PC-9 (cell line): Measurements from ENCODE around the gene SSBP4. TPM values are rescaled to one million over a fixed set of nuclear protein-coding genes. Genes with fewer than 3 reads are reported as not detected.

Experiments used
- BruUV-seq: library from RNA; stranded (reverse); fragments of 400-500 nt; replicated peaks from 2 replicates; lab custom pipeline; 2021; lab: Mats Ljungman, UMichigan
- CTCF ChIA-PET: fragments of 300-600 bp; sonication (Branson Sonifier 250); formaldehyde crosslinking; loops from one replicate; lab custom pipeline; 2022; ENCODE audit warnings: antibody characterized with exemption; lab: Charles Lee
- POLR2A ChIA-PET: fragments of 300-600 bp; sonication (Branson Sonifier 250); formaldehyde crosslinking; loops from one replicate; lab custom pipeline; 2022; ENCODE audit warnings: antibody characterized with exemption; ENCODE audit not compliant: unreplicated experiment; lab: Charles Lee
- DNase-seq, 2 experiments: peaks; one replicate each; pipeline versions ENCODE4 v3.0.0 to v3.0.0-alpha.2; 2015 to 2022; ENCODE audit warnings: mixed read lengths in 1 of 2
- H2AFZ ChIP-seq: fragments of 200-600 bp; sonication (generic); 2 replicates; pipeline ENCODE4 v1.8.1; 2017; ENCODE audit warnings: antibody characterized with exemption
- H3F3A ChIP-seq: fragments of 200-600 bp; sonication (generic); 2 replicates; pipeline ENCODE4 v1.8.1; 2017; ENCODE audit warnings: antibody characterized with exemption, mild to moderate bottlenecking, low read depth; ENCODE audit not compliant: insufficient read depth
- H3K27ac ChIP-seq: fragments of 200-600 bp; sonication (generic); 2 replicates; pipeline ENCODE4 v1.6.1; 2016; ENCODE audit warnings: mixed run types
- H3K27me3 ChIP-seq: fragments of 200-600 bp; sonication (generic); 2 replicates; pipeline ENCODE4 v1.6.1; 2016; ENCODE audit warnings: low read depth, mixed run types; ENCODE audit not compliant: insufficient read depth
- H3K36me3 ChIP-seq: fragments of 200-600 bp; sonication (generic); 2 replicates; pipeline ENCODE4 v1.6.1; 2016; ENCODE audit warnings: low read depth, mixed run types
- H3K4me1 ChIP-seq: fragments of 200-600 bp; sonication (generic); replicated peaks from 2 replicates; pipeline ENCODE4 v1.6.1; 2016; ENCODE audit warnings: mixed run types; ENCODE audit not compliant: insufficient read depth
- H3K4me2 ChIP-seq: fragments of 200-600 bp; sonication (generic); 2 replicates; pipeline ENCODE4 v1.6.1; 2017; ENCODE audit warnings: mixed run types
- H3K4me3 ChIP-seq: fragments of 200-600 bp; sonication (generic); 2 replicates; pipeline ENCODE4 v1.6.1; 2016; ENCODE audit warnings: mixed run types
- H3K79me2 ChIP-seq: fragments of 200-600 bp; sonication (generic); 2 replicates; pipeline ENCODE4 v1.6.1; 2017; ENCODE audit warnings: low read depth, mixed run types
- H3K9me2 ChIP-seq: fragments of 200-600 bp; sonication (generic); 2 replicates; pipeline ENCODE4 v1.8.1; 2017; ENCODE audit warnings: mild to moderate bottlenecking; ENCODE audit not compliant: insufficient read depth
- H3K9me3 ChIP-seq: fragments of 200-600 bp; sonication (generic); 2 replicates; pipeline ENCODE4 v1.8.1; 2016; ENCODE audit warnings: low read depth; ENCODE audit not compliant: insufficient read depth
- H4K20me1 ChIP-seq: fragments of 200-600 bp; sonication (generic); 2 replicates; pipeline ENCODE4 v1.8.1; 2017; ENCODE audit not compliant: insufficient read depth
- EZH2 ChIP-seq: fragments of 200-600 bp; sonication (generic); IDR thresholded peaks from 2 replicates; pipeline ENCODE4 v1.8.0; 2017; ENCODE audit warnings: antibody characterized with exemption, low read depth
- intact Hi-C: fragments of 100-400 bp; cut with micrococcal nuclease; formaldehyde crosslinking; loops from one replicate; pipeline ENCODE4 v1.10.0; 2022; ENCODE audit not compliant: unreplicated experiment
- total RNA-seq: library from RNA; stranded (reverse); gene quantifications from 2 replicates; pipeline ENCODE4 v1.2.3, GENCODE V29; 2021
- TF ChIP-seq, protein P1 (sequence below): fragments of 200-600 bp; sonication (generic); conservative IDR thresholded peaks from 2 replicates; pipeline ENCODE4 v1.6.1; 2017; ENCODE audit warnings: mixed run types, antibody characterized with exemption, mild to moderate bottlenecking, moderate library complexity

The SSBP4 gene
- total RNA-seq, 1 experiment from 2014 or later: 56.6 TPM

DNA sequence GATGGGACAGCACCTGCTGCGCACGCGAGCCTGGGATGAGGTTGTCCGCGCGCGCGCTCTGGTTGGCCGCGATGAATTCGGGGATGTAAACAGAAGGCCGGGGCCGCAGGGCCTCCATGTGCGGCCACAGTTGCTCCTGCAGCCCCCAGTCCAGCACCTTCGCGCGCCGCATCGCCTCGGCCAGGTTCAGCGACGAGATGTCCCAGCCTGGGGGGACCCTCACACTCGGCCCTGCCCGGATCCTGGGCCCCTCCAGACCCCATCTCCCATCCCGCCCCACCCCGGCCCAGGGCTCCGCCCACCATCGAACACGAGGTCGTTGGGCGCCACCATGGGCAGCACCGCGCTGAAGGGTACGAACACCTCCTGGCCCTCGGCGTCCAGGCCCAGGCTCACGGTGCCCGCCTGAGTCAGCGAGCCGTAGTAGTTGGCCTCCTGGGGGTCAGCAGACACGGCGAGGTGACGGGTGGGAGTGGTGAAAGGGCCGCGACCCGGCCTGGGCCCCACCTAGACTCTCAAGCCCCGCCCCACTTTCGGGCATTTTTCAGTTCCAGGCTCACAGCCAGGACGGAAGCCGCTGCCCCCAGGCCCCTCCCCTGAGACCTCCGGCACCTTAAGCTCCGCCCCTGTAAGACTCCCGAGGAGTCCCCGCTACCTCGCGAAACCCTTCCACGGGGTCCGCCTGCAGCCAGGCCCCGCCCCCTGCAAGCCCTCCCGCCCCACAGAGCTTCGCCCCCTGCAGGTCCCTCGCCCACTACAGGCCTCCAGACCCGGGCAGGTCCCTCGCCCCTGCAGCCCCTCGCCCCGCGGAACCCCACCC, 17.7 kb downstream of the SSBP4 start:
- peak overlapping the region; percentile 80 for H3K4me2 ChIP-seq
- no TSS peak for BruUV-seq
- peak; percentile 75 to 87 for DNase-seq

DNA sequence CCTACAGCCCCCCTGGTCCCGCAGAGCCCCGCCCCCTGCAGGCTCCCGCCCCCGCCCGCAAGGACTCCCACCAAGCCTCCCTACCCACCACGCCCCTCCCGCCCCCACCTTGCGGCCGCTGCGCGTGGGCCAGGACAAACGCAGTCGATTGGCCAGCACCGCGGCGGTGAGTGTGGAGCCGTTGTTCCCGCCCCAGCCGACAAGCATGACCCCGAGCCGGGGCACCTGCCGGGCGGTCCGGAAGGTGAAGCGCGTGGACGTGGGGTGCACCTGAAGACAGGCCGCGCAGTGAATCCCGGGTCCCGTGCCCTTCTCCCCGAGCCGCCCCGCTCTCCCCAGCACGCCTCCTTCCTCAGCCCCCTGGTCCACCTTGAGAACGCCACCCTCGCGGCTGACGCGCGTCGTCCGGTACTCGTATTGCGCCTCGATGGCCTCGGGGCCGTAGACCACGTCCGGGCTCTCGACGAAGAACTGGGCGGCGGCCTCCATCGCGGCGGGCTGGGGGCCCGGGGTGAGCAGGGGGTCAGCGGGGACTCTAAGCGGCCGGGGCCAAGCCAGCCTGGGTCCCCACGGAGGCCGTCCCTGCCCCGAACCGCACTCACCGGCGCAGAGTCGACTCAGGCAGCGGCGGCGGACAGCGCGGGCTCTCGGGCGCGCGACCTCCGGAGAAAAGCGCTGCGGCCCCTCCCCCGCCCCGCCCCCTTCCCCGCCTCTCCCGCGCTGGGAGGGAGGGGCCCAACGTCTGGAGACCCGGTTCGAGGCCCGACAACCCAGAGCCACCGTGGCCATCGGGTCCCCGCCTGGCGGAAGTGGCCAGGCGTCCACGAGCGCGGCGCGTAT, 18.5 kb downstream of the SSBP4 start, which contains the start of gene ISYNA1:
Gene ISYNA1, minus strand, starts transcription at position 643 of the 840 bp plus-strand sequence. Its CDS starts 154 bp downstream, at position 489.
- peaks cover 22% of the 10 kb centered on the region for H3K4me1 ChIP-seq
- no peaks in the 10 kb centered on the region for H3K9me3 ChIP-seq
- CTCF ChIA-PET: interaction anchor here (0.6 to 0.7 kb wide), 2 partner anchors 22 to 112 kb away, joined by 3 read pairs; no protein-coding TSS in a partner anchor
- H3K27ac ChIP-seq: peak within 1 kb of the TSS; percentile 72
- no peaks in the 10 kb centered on the region for H3K27me3 ChIP-seq
- no peaks in the 10 kb centered on the region for H3K9me2 ChIP-seq
- no peaks in the 10 kb centered on the region; the same call in 1 of the 2 replicates for H3K36me3 ChIP-seq
- intact Hi-C loops: no loop called here
- BruUV-seq: TSS peak; percentile 37
- peak within 1 kb of the TSS; percentile 82 for H2AFZ ChIP-seq
- POLR2A ChIA-PET: no interaction called here
- DNase-seq: peak; percentile 59 to 64
- H3F3A ChIP-seq: peaks cover 67% of the 10 kb centered on the region
- no peak for TF ChIP-seq EZH2
- H3K4me2 ChIP-seq: peak within 1 kb of the TSS; percentile 80
- H3K4me3 ChIP-seq: peak within 1 kb of the TSS; percentile 74
- H4K20me1 ChIP-seq: peaks cover 5% of the 10 kb centered on the region; the same call in 1 of the 2 replicates
- H3K79me2 ChIP-seq: peaks cover 8% of the 10 kb centered on the region; the same call in 1 of the 2 replicates

More for the DNA sequence above, 17.7 kb downstream of the SSBP4 start:
- Histone ChIP-seq H3K27me3 (no peaks in the 10 kb centered on the region), H3K9me2 (no peaks in the 10 kb centered on the region), H3K4me3 (peak overlapping the region; percentile 74), H3K36me3 (no peaks in the 10 kb centered on the region; the same call in 1 of the 2 replicates), H3K9me3 (no peaks in the 10 kb centered on the region), H2AFZ (peak overlapping the region; percentile 41; the same call in 1 of the 2 replicates), H3F3A (peaks cover 68% of the 10 kb centered on the region), H3K27ac (no peak overlapping the region), H3K79me2 (peaks cover 8% of the 10 kb centered on the region; the same call in 1 of the 2 replicates), H4K20me1 (peaks cover 5% of the 10 kb centered on the region; the same call in 1 of the 2 replicates), H3K4me1 (peaks cover 22% of the 10 kb centered on the region)
- TF ChIP-seq, protein P1, sequence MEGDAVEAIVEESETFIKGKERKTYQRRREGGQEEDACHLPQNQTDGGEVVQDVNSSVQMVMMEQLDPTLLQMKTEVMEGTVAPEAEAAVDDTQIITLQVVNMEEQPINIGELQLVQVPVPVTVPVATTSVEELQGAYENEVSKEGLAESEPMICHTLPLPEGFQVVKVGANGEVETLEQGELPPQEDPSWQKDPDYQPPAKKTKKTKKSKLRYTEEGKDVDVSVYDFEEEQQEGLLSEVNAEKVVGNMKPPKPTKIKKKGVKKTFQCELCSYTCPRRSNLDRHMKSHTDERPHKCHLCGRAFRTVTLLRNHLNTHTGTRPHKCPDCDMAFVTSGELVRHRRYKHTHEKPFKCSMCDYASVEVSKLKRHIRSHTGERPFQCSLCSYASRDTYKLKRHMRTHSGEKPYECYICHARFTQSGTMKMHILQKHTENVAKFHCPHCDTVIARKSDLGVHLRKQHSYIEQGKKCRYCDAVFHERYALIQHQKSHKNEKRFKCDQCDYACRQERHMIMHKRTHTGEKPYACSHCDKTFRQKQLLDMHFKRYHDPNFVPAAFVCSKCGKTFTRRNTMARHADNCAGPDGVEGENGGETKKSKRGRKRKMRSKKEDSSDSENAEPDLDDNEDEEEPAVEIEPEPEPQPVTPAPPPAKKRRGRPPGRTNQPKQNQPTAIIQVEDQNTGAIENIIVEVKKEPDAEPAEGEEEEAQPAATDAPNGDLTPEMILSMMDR: no peak
- no peak for TF ChIP-seq EZH2
- intact Hi-C loops: no loop called here
- CTCF ChIA-PET: interaction anchor here (0.5 to 0.7 kb wide), 3 partner anchors 23 to 261 kb away, joined by 3 to 8 read pairs (median 3); no protein-coding TSS in a partner anchor
- POLR2A ChIA-PET: no interaction called here

DNA sequence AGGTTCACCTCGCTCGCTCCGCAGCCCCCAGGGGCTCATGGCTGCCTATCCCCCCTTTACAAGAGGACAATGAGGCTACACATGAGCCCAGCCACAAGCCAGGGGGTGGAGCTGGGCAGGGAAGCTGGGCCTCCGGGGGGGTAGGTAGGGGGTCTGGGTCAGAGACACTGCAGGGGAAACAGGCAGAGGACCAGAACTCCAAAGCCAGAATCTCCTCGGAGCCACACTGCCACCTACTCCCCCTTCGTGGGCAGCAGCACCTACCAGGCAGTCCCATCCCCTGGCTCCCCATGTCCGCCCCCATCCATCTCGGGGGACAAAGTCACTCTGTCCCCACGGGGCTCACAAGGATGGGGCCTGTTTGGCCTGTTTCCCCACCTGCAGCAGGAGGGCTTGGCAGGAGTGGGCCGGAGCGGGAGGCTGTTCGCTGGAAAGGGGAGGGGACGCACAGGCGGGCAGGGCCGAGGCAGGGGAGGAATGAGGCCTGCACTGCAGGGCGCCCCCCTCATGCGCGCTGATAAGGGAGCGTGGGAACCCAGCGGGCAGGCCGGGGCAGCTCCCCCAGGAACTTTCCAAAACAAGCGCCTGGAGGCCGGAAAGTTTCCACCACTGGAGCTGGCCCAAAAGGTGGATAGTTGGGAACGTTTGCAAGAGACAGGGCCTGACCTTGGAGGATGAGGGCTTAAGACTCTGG, 19.3 kb downstream of the SSBP4 start:
- no peak for TF ChIP-seq EZH2
- TF ChIP-seq, protein P1: no peak
- Histone ChIP-seq H3K4me1 (peaks cover 22% of the 10 kb centered on the region), H3K79me2 (peaks cover 8% of the 10 kb centered on the region; the same call in 1 of the 2 replicates), H4K20me1 (peaks cover 5% of the 10 kb centered on the region; the same call in 1 of the 2 replicates), H3K9me2 (no peaks in the 10 kb centered on the region), H3K27me3 (no peaks in the 10 kb centered on the region), H2AFZ (no peak overlapping the region), H3K36me3 (no peaks in the 10 kb centered on the region; the same call in 1 of the 2 replicates), H3K4me3 (peak overlapping the region; percentile 74; the same call in 1 of the 2 replicates), H3K27ac (peak overlapping the region; percentile 72), H3K4me2 (peak overlapping the region; percentile 80), H3K9me3 (no peaks in the 10 kb centered on the region), H3F3A (peaks cover 75% of the 10 kb centered on the region)
- no TSS peak for BruUV-seq
- intact Hi-C loops: no loop called here
- DNase-seq: peak; percentile 74 to 77
- POLR2A ChIA-PET: no interaction called here
- CTCF ChIA-PET: no interaction called here
